HT1080 (cell line): ENCODE data around the gene TMEM271. TPM values are rescaled to one million over a fixed set of nuclear protein-coding genes. Genes with fewer than 3 reads are reported as not detected.

Experiments used
- DNase-seq: peaks from one replicate; pipeline ENCODE4 v3.0.0-alpha.2; 2015; ENCODE audit warnings: low read depth
- total RNA-seq: library from RNA; depleted of rRNA; stranded (reverse); fragments of >200 nt; shearing (Covaris generic); gene quantifications from 2 replicates; pipeline ENCODE4 v1.2.3, GENCODE V29; 2014; rRNA removed

TMEM271 gene
- total RNA-seq, 1 experiment from 2014 or later, result not detected

- no peak for DNase-seq
These were observed 42.0 kb downstream of the TMEM271 start for GRCh38 chr4:534101-534575.

- no peak for DNase-seq
These were observed 42.6 kb downstream of the TMEM271 start for GRCh38 chr4:533318-534100.

GRCh38 chr4:532588-533317 lies 43.3 kb downstream of the TMEM271 start:
- DNase-seq, result no peak

- no peak for DNase-seq
These were observed 44.2 kb downstream of the TMEM271 start for GRCh38 chr4:531721-532565.

GRCh38 chr4:531076-531475 lies 45.0 kb downstream of the TMEM271 start:
- no peak for DNase-seq

- DNase-seq, result no peak
These were observed 45.9 kb downstream of the TMEM271 start for GRCh38 chr4:530017-530781.

GRCh38 chr4:529563-529962 lies 46.5 kb downstream of the TMEM271 start:
- no peak for DNase-seq

- no peak for DNase-seq
These were observed 47.3 kb downstream of the TMEM271 start for GRCh38 chr4:528835-529234.

- no peak for DNase-seq
These were observed 47.8 kb downstream of the TMEM271 start for GRCh38 chr4:528296-528695.

- no peak for DNase-seq
These were observed 49.1 kb downstream of the TMEM271 start for GRCh38 chr4:526971-527460.

GRCh38 chr4:526189-526909 lies 49.7 kb downstream of the TMEM271 start:
- no peak for DNase-seq

GRCh38 chr4:525660-526059 lies 50.4 kb downstream of the TMEM271 start:
- DNase-seq, result no peak

GRCh38 chr4:524196-524595 lies 51.9 kb downstream of the TMEM271 start:
- no peak for DNase-seq

Other genes starting within 250 kb of the TMEM271 start
- gene ZNF141, start 238.5 kb downstream of the TMEM271 start, total RNA-seq, result 0.57 and 0.72 TPM in 2 replicates
- 23.0 and 25.7 TPM in 2 replicates for gene ZNF721, start 77.1 kb downstream of the TMEM271 start, total RNA-seq
- gene PIGG, start 77.1 kb downstream of the TMEM271 start, total RNA-seq, result 44.2 and 45.0 TPM in 2 replicates
- 0.03 and 0.18 TPM in 2 replicates for gene PDE6B, start 49.3 kb upstream of the TMEM271 start, total RNA-seq
- gene ATP5ME, start 98.0 kb upstream of the TMEM271 start, total RNA-seq, result 214 and 483 TPM in 2 replicates
- gene MYL5, start 98.2 kb upstream of the TMEM271 start, total RNA-seq, result 4.9 and 8.5 TPM in 2 replicates
- 0.07 TPM in 1 of 2 replicates, not detected in the other for gene SLC49A3, start 112.9 kb upstream of the TMEM271 start, total RNA-seq
- gene PCGF3, start 129.5 kb upstream of the TMEM271 start, total RNA-seq, result 30.9 and 34.9 TPM in 2 replicates
- gene CPLX1, start 249.8 kb upstream of the TMEM271 start, total RNA-seq, result not detected in 2 replicates